ENCODE measurements around the gene CHCHD3.

The CHCHD3 gene

DNA sequence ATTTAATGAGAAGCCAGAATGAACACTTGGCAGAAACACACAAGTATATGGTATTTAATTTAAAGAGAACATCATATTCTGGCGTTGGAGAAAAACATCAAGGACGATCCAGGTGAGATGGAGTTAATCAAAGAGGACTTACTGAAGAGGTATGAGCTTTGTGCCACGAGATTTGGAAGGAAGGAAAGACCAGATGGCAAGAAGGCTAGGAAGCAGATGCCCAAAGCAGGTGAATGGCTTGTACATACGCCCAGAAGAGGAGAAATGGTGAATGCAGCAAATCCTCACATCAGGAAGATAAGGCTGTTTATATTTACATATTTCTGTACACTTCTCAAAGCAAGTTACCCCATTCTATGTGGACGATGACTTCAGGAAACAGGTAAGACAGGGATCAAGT, 341.7 kb downstream of the CHCHD3 start:
- DNase-seq (ENCODE audit: low spot score), result no peak

DNA sequence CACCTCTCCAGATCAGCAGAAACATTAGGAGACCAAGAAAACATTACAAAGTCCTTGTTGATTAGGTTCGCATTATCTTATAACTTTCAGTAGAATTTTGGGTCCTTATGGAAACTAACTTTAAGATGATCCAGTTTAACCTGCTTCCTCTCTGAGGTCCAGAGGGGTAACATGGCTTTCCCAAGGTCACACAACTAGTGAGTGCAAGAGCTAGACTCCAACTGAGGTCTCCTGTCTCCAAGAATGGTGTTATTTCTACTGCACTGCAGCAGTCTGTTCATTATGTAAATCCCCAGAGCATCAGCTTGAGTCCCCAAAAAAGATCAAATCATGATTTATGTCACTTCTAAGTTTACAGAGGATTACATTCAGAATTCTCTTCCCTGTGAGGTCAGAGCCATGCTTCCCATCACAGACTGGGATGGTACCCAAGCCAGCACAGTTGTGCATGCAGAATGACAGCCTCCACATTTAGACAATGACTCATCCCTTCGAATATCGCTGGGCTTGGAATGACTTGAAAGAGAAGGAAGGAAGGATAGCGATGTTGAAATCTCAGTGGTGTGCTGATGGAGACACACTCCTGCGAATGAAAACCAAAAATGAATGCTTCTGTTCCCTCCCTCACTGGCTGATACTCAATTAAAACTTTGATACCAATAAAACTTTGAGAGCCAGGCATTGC, 342.5 kb downstream of the CHCHD3 start:
- peak; percentile 15 for DNase-seq (ENCODE audit: low spot score)

DNA sequence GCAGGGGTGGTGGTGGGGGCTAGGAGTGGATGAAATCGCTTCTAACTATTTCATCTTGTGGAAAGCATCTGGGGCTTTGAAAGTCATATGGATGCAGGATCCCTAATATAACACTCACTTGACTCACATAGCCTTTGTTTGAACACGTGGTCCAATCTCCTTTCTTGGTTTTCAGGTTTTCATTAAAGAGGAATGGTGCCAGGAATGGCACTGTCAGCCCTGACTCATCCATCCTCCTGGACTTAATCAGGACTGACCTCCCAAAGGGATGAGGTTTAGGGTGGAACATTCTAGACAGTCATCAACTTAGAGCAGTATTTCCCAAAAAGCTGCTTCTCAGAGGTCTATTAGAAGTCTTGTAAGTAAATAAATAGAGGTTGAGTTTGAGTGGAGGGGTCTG, 343.6 kb downstream of the CHCHD3 start:
- DNase-seq (ENCODE audit: low spot score), result no peak

DNA sequence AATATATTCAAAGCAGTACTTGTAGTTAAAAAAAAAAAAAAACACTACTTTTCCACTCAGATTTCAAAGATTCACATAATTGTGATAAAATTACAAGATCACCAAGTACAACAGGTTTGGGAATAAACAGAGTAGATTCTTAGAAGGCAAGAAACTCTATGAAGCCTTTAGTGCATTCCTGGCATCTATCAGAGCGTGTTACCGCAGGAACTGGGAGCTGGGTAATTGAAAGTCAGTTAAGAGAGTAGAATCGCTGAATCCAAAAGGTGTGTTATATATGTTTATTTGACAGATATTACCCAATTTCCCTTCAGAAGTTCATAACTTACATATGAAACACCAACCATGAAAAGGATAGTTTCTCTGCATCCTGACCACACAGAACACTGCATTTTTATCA, 346.4 kb downstream of the CHCHD3 start:
- DNase-seq (ENCODE audit: low spot score), result no peak

Measured in LoVo (cell line).